Activated CD4-positive, alpha-beta memory T cell treated with anti-CD3 and anti-CD28 coated beads, Interleukin-2, amount 10 ng/mL, durations not matched to agents 7 days and 5 days (primary cell): ENCODE data around the gene NCKAP1. TPM values are rescaled to one million over a fixed set of nuclear protein-coding genes. Genes with fewer than 3 reads are reported as not detected.
"Not testable (repeated sequence)": the region's sequence is repeated elsewhere in the genome, so short reads cannot be mapped to it uniquely, and the experiment has no call there.

Experiments used
- CTCF ChIA-PET: fragments of 350-600 bp; sonication (Branson Sonifier 250); formaldehyde crosslinking; loops from one replicate; lab custom pipeline; 2021; ENCODE audit warnings: antibody characterized with exemption, inconsistent platforms; lab: Charles Lee
- POLR2A ChIA-PET: fragments of 350-600 bp; sonication (Branson Sonifier 250); formaldehyde crosslinking; loops from one replicate; lab custom pipeline; 2021; ENCODE audit warnings: antibody characterized with exemption; lab: Charles Lee
- DNase-seq: peaks from one replicate; pipeline ENCODE4 v3.0.0-alpha.2; 2020
- H3K27ac Mint-ChIP-seq: one replicate; pipeline ENCODE4 v1.8.0; 2021; ENCODE audit warnings: mild to moderate bottlenecking, mixed read lengths
- H3K27me3 Mint-ChIP-seq: one replicate; pipeline ENCODE4 v1.8.0; 2021; ENCODE audit warnings: mixed read lengths
- H3K36me3 Mint-ChIP-seq: one replicate; pipeline ENCODE4 v1.8.0; 2021; ENCODE audit warnings: low read depth, mixed read lengths
- H3K4me1 Mint-ChIP-seq: one replicate; pipeline ENCODE4 v1.8.0; 2021; ENCODE audit warnings: mixed read lengths
- H3K4me3 Mint-ChIP-seq: one replicate; pipeline ENCODE4 v1.8.0; 2021; ENCODE audit warnings: mild to moderate bottlenecking, mixed read lengths
- H3K9me3 Mint-ChIP-seq: one replicate; pipeline ENCODE4 v1.8.0; 2021; ENCODE audit warnings: mixed read lengths
- total RNA-seq, 2 experiments: library from RNA; stranded (reverse); gene quantifications; one replicate each; pipeline ENCODE4 v1.2.3, GENCODE V29; 2021

The NCKAP1 gene
- total RNA-seq, 2 experiments from 2014 or later: 4.1 to 4.3 TPM

DNA sequence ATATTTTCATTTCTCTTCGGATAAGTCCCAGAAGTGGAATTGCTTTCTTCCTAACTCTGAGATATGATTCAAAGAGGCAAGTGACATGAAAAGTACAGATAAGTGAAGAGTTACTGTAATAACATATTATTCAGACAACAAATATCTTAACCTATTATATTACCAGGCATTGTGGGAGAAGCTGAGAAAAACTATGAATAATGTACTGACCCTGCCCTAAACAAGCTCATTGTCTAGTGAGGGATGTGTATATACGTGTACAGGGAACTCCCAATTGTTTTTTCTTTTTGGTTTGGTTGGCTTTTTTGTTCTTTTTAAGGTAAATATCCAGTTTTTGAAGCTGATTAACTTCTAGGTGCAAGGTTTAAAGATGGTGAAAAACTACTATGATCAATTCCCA, 26.5 kb downstream of the NCKAP1 start:
- H3K36me3 Mint-ChIP-seq: no peaks in the 10 kb centered on the region
- H3K27me3 Mint-ChIP-seq: no peaks in the 10 kb centered on the region
- DNase-seq: no peak
- no peak overlapping the region for H3K4me3 Mint-ChIP-seq
- ChIA-PET CTCF (no interaction called here), POLR2A (no interaction called here)
- H3K4me1 Mint-ChIP-seq: no peaks in the 10 kb centered on the region
- H3K27ac Mint-ChIP-seq: no peak overlapping the region
- H3K9me3 Mint-ChIP-seq: no peaks in the 10 kb centered on the region

- no peaks in the 10 kb centered on the region for H3K9me3 Mint-ChIP-seq
- no peak overlapping the region for H3K4me3 Mint-ChIP-seq
- H3K27me3 Mint-ChIP-seq: no peaks in the 10 kb centered on the region
- DNase-seq: no peak
- ChIA-PET CTCF (no interaction called here), POLR2A (no interaction called here)
- no peak overlapping the region for H3K27ac Mint-ChIP-seq
- H3K36me3 Mint-ChIP-seq: no peaks in the 10 kb centered on the region
- H3K4me1 Mint-ChIP-seq: no peaks in the 10 kb centered on the region
These were observed 28.1 kb downstream of the NCKAP1 start for GRCh38 chr2:183010112-183010511.

DNA sequence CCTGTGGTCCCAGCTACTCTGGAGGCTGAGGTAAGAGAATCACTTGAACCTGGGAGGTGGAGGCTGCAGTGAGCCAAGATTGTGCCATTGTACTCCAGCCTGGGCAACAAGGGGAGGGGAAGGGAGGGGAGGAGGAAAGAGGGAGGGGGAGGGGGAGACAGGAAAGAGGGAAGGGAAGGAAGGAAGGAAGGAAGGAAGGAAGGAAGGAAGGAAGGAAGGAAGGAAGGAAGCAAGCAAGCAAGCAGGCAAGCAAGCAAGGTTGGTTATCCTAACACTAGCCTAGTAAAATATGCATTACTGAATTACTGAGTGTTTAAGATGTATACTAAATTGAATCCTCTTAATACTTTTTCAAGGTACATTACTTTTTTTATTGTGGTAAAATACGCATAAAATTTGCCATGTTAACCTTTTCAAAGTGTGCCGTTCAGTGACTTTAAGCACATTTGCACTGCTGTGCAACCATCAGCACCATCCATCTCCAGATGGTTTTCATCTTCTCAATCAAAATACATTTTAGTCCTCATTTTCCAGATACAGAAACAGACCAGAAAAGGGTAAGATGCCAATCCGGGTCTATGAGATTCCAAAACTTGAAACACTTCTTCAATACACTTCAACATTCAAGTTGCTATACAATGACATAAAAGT, 28.9 kb downstream of the NCKAP1 start:
- Mint-ChIP-seq H3K27me3 (no peaks in the 10 kb centered on the region), H3K4me3 (no peak overlapping the region), H3K4me1 (no peaks in the 10 kb centered on the region), H3K36me3 (no peaks in the 10 kb centered on the region), H3K27ac (no peak overlapping the region), H3K9me3 (no peaks in the 10 kb centered on the region)
- ChIA-PET POLR2A (no interaction called here), CTCF (no interaction called here)
- DNase-seq: no peak

- no peak for DNase-seq
- no peak overlapping the region for H3K4me3 Mint-ChIP-seq
- ChIA-PET CTCF (no interaction called here), POLR2A (no interaction called here)
- no peaks in the 10 kb centered on the region for H3K27me3 Mint-ChIP-seq
- H3K4me1 Mint-ChIP-seq: no peaks in the 10 kb centered on the region
- H3K9me3 Mint-ChIP-seq: no peaks in the 10 kb centered on the region
- H3K27ac Mint-ChIP-seq: no peak overlapping the region
- H3K36me3 Mint-ChIP-seq: no peaks in the 10 kb centered on the region
These were observed 36.3 kb downstream of the NCKAP1 start for GRCh38 chr2:183001948-183002347.

GRCh38 chr2:183000846-183001245, 37.4 kb downstream of the NCKAP1 start:
- no peaks in the 10 kb centered on the region for H3K36me3 Mint-ChIP-seq
- ChIA-PET POLR2A (no interaction called here), CTCF (no interaction called here)
- H3K27me3 Mint-ChIP-seq: no peaks in the 10 kb centered on the region
- no peak overlapping the region for H3K4me3 Mint-ChIP-seq
- DNase-seq: no peak
- no peak overlapping the region for H3K27ac Mint-ChIP-seq
- H3K9me3 Mint-ChIP-seq: no peaks in the 10 kb centered on the region
- no peaks in the 10 kb centered on the region for H3K4me1 Mint-ChIP-seq

DNA sequence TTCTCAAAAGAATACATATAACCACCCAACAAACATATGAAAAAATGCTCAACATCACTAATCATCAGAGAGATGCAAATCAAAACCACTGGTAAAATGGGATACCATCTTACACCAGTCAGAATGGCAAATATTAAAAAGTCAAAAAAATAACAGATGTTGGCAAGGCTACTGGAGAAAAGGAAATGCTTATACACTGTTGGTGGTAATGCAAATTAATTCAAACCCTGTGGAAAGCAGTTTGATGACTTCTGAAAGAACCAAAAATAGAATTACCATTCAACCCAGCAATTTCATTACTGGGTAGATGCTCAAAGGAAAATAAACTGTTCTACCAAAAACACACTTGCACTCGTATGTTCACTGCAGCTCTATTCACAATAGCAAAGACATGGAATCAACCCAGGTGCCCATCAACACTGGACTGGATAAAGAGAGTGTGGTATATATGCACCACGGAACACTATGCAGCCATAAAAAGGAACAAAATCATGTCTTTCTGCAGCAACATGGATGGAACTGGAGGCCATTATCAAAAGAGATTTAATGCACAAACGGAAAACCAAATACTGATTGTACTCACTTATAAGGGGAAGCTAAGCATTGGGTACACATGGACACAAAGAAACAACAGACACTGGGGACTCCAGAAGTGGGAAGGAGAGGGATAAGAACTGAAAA, 38.8 kb downstream of the NCKAP1 start:
- no peaks in the 10 kb centered on the region for H3K9me3 Mint-ChIP-seq
- no peak overlapping the region for H3K27ac Mint-ChIP-seq
- CTCF ChIA-PET: no interaction called here
- DNase-seq: no peak
- POLR2A ChIA-PET: no interaction called here
- H3K36me3 Mint-ChIP-seq: no peaks in the 10 kb centered on the region
- H3K4me1 Mint-ChIP-seq: no peaks in the 10 kb centered on the region
- H3K4me3 Mint-ChIP-seq: no peak overlapping the region
- H3K27me3 Mint-ChIP-seq: no peaks in the 10 kb centered on the region

DNA sequence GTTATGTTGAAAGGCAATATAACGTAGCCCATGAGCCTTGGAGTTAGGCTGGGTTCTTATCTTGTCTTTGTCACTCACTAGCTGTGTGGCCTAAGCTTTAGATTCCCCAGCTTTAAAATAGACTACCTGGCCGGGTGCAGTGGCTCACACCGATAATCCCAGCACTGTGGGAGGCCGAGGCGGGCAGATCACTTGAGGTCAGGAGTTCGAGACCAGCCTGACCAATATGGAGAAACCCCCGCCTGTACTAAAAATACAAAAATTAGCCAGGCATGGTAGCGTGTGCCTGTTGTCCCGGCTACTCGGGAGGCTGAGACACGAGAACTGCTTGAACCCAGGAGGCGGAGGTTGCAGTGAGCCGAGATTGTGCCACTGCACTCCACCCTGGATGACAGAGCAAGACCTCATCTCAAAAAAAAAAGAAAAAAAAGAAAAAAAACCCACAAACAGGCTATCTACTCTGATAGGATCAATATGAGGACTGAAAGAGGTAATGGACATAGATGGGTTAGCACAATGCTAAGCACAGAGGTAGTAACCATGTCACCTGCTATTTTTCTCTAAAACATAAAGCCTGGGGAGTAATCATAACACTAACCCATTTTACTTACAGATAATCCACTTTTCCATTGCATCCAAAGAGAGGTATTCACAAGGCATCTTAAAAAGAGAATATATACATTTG, 43.9 kb downstream of the NCKAP1 start:
- no peak for DNase-seq
- no peaks in the 10 kb centered on the region for H3K9me3 Mint-ChIP-seq
- no peak overlapping the region for H3K4me3 Mint-ChIP-seq
- H3K27ac Mint-ChIP-seq: no peak overlapping the region
- H3K27me3 Mint-ChIP-seq: no peaks in the 10 kb centered on the region
- no peaks in the 10 kb centered on the region for H3K36me3 Mint-ChIP-seq
- H3K4me1 Mint-ChIP-seq: no peaks in the 10 kb centered on the region
- ChIA-PET CTCF (no interaction called here), POLR2A (no interaction called here)

DNA sequence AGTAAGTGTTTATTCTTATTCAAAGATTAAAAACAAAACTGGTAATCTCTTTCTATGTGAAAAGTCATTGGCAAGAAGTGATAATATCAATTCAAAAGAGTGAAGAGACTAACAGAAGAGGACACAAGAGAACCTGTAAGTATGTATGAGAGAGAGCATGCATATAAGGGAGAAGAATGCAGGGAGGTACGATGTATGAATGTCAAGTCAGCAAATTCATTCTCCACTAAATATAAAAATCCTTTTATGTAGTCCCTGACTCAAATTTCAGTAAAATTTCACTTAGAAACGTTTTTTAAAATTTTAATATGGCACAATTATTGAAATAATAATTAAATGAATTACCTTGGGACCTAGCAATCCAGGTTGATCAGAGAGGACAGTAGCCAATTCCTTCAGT, 55.3 kb downstream of the NCKAP1 start:
- no peaks in the 10 kb centered on the region for H3K9me3 Mint-ChIP-seq
- H3K27me3 Mint-ChIP-seq: no peaks in the 10 kb centered on the region
- no peak for DNase-seq
- H3K36me3 Mint-ChIP-seq: no peaks in the 10 kb centered on the region
- H3K4me1 Mint-ChIP-seq: no peaks in the 10 kb centered on the region
- no peak overlapping the region for H3K4me3 Mint-ChIP-seq
- CTCF ChIA-PET: no interaction called here
- H3K27ac Mint-ChIP-seq: no peak overlapping the region
- POLR2A ChIA-PET: no interaction called here

GRCh38 chr2:182981475-182981874, 56.8 kb downstream of the NCKAP1 start:
- not testable (repeated sequence) for DNase-seq, H3K4me3 Mint-ChIP-seq, H3K27ac Mint-ChIP-seq, H3K9me3 Mint-ChIP-seq, H3K4me1 Mint-ChIP-seq, H3K36me3 Mint-ChIP-seq, H3K27me3 Mint-ChIP-seq
- ChIA-PET CTCF (interaction anchor here (1.1 to 2.6 kb wide), 4 partner anchors 30 to 315 kb away, joined by 3 to 14 read pairs (median 8); no protein-coding TSS in a partner anchor), POLR2A (interaction anchor here (1.2 kb wide), 1 partner anchor 114 kb away, joined by 3 read pairs; no protein-coding TSS in a partner anchor)

DNA sequence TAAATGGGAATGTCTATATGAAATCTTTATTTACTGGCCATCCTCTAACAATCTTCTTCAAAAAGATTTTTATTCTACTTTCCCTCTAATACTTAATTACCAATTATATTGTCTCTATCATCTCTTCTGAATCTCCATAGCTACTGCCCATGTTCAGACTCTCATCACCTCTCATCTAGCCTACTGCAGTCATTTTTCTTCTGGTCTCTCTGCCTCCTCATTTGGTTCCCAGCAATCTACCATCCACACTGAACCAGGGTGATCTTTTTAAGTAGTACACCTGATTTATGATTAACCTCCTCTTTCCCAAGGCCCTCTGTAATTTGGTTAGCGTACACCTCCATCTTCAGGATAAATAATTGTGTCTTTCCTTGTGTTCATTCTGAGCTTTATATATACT, 57.6 kb downstream of the NCKAP1 start:
- H3K36me3 Mint-ChIP-seq: no peaks in the 10 kb centered on the region
- no peaks in the 10 kb centered on the region for H3K9me3 Mint-ChIP-seq
- no peaks in the 10 kb centered on the region for H3K4me1 Mint-ChIP-seq
- ChIA-PET CTCF (interaction anchor here (0.6 to 3.1 kb wide), 18 partner anchors 8 to 894 kb away, joined by 3 to 27 read pairs (median 4); partner anchors contain the start of genes DUSP19, FRZB and NUP35), POLR2A (interaction anchor here (1.2 kb wide), 1 partner anchor 113 kb away, joined by 3 read pairs; no protein-coding TSS in a partner anchor)
- DNase-seq: no peak
- H3K27me3 Mint-ChIP-seq: no peaks in the 10 kb centered on the region
- no peak overlapping the region for H3K27ac Mint-ChIP-seq
- H3K4me3 Mint-ChIP-seq: no peak overlapping the region

- no peaks in the 10 kb centered on the region for H3K4me1 Mint-ChIP-seq
- H3K9me3 Mint-ChIP-seq: no peaks in the 10 kb centered on the region
- no peaks in the 10 kb centered on the region for H3K27me3 Mint-ChIP-seq
- H3K36me3 Mint-ChIP-seq: no peaks in the 10 kb centered on the region
- H3K27ac Mint-ChIP-seq: no peak overlapping the region
- H3K4me3 Mint-ChIP-seq: no peak overlapping the region
- ChIA-PET CTCF (interaction anchor here (0.6 to 3.1 kb wide), 18 partner anchors 9 to 893 kb away, joined by 3 to 27 read pairs (median 4); partner anchors contain the start of genes DUSP19, FRZB and NUP35), POLR2A (interaction anchor here (1.2 kb wide), 1 partner anchor 113 kb away, joined by 3 read pairs; no protein-coding TSS in a partner anchor)
- no peak for DNase-seq
These were observed 58.1 kb downstream of the NCKAP1 start for GRCh38 chr2:182980115-182980514.

- Mint-ChIP-seq H3K27me3 (no peaks in the 10 kb centered on the region), H3K4me1 (no peaks in the 10 kb centered on the region), H3K36me3 (no peaks in the 10 kb centered on the region), H3K4me3 (no peak overlapping the region), H3K9me3 (no peaks in the 10 kb centered on the region), H3K27ac (no peak overlapping the region)
- ChIA-PET CTCF (interaction anchor here (0.9 kb wide), 1 partner anchor 192 kb away, joined by 3 read pairs; no protein-coding TSS in a partner anchor), POLR2A (no interaction called here)
- no peak for DNase-seq
These were observed 60.8 kb downstream of the NCKAP1 start for GRCh38 chr2:182977463-182977862.
